ENCODE data around the gene MLH1.

Gene MLH1

DNA sequence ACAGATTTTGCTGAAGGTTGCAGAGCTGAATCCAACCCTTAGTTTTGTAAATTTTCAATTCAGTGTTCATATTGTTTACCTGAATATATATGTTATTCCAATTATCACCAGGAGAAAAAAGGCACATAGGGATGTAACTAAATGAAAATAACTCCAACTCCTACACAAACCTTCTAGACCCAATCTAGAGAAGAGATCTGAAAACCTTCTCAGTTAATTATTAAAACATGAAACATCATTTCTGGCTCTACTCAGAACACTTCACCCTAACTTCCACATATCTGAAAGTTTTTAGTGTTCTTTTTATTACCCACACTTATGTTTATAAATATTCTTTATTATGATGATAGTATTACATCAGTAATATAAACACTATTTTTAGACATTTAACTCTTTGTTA lies 104.5 kb downstream of the MLH1 start:
- DNase-seq, result no peak

DNA sequence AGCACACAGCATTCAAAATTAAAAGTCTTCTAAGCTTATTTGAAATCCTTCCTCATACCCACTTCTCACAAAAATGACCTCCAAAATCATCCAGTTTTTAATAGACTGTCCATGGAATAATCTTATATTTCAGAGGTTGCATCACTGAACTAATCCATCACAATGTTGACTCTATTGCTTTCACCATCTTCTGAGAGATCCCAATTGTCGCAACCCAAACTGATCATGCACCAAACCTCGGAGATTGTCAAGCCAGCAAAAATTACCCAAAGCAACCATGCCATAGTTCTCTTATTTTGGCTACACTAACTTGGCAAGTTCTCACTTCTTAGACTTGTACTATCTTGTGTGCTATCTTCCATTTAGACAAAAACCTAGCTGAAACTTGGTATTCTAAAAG lies 105.6 kb downstream of the MLH1 start:
- DNase-seq, result no peak

DNA sequence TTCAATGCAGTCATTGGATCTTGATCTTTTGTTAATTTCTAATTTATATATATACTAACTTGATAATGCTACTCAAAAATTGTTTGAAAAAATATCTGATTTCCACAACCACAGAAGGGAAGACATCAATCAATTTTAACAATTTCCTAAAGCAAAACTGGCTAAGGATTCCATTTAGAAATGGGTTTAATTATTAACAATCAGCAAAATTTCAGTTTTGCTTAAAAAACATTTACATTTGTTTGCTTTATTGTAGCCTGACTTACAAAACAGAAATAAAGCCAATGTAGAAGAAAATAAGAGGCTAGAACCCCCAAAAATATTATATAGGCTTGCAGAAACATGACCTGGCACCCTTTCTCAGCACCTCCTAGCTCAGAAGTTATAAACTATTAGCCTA lies 106.2 kb downstream of the MLH1 start:
- no peak for DNase-seq

DNA sequence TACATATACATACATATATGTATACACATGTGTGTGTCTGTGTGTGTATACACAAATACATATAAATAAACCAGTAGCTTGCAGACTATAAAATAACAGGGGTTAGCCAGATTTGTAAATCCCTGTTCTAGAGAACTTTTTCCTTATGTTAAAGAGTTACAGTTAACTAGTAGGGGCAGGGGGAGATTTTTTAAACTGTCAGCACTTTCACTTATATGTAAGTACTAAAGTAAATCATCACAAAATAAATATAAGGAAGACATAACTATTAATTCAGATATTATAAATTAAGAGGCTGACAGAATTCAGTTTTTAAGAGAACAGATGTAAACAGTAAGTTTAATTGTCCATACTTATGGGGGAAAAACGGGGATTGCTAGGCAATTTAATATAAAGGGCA lies 107.1 kb downstream of the MLH1 start:
- DNase-seq, result no peak
